GM21360 (cell line): ENCODE measurements around the gene NAP1L4.

ENCODE experiments used
- ATAC-seq: cut with Tn5 transposase; IDR thresholded peaks from one replicate; pipeline ENCODE4 v1.9.1; 2021; ENCODE audit warnings: mild to moderate bottlenecking, moderate library complexity; ENCODE audit not compliant: unreplicated experiment

Gene NAP1L4

GRCh38 chr11:2963761-2964160 lies 28.4 kb downstream of the NAP1L4 start:
- ATAC-seq, result no peak

GRCh38 chr11:2963112-2963754 lies 28.9 kb downstream of the NAP1L4 start:
- no peak for ATAC-seq

GRCh38 chr11:2961080-2961479 lies 31.0 kb downstream of the NAP1L4 start:
- no peak for ATAC-seq

GRCh38 chr11:2960139-2960538 lies 32.0 kb downstream of the NAP1L4 start:
- no peak for ATAC-seq

GRCh38 chr11:2958251-2958650 lies 33.9 kb downstream of the NAP1L4 start:
- no peak for ATAC-seq

- ATAC-seq, result no peak
Observed at GRCh38 chr11:2955906-2956476, 36.1 kb downstream of the NAP1L4 start.

- no peak for ATAC-seq
Observed at GRCh38 chr11:2954263-2954662, 37.9 kb downstream of the NAP1L4 start.

GRCh38 chr11:2952290-2952689 lies 39.8 kb downstream of the NAP1L4 start:
- no peak for ATAC-seq

GRCh38 chr11:2951231-2952110 lies 40.7 kb downstream of the NAP1L4 start:
- ATAC-seq, result no peak

- no peak for ATAC-seq
Observed at GRCh38 chr11:2950825-2951224, 41.3 kb downstream of the NAP1L4 start.

- ATAC-seq, result no peak
Observed at GRCh38 chr11:2949920-2950319, 42.2 kb downstream of the NAP1L4 start.

- no peak for ATAC-seq
Observed at GRCh38 chr11:2947744-2948143, 44.4 kb downstream of the NAP1L4 start.

- ATAC-seq, result no peak
Observed at GRCh38 chr11:2945757-2946287, 46.3 kb downstream of the NAP1L4 start.

- no peak for ATAC-seq
Observed at GRCh38 chr11:2945031-2945756, 46.9 kb downstream of the NAP1L4 start.

- no peak for ATAC-seq
Observed at GRCh38 chr11:2944530-2944929, 47.6 kb downstream of the NAP1L4 start.

GRCh38 chr11:2943711-2944118 lies 48.4 kb downstream of the NAP1L4 start:
- no peak for ATAC-seq

GRCh38 chr11:2942872-2943710 lies 49.0 kb downstream of the NAP1L4 start:
- no peak for ATAC-seq

- no peak for ATAC-seq
Observed at GRCh38 chr11:2942447-2942846, 49.7 kb downstream of the NAP1L4 start.

GRCh38 chr11:2940921-2941821 lies 51.0 kb downstream of the NAP1L4 start:
- ATAC-seq, result no peak
